ENCODE data around the gene MTA2. TPM values are rescaled to one million over a fixed set of nuclear protein-coding genes. Genes with fewer than 3 reads are reported as not detected.

MTA2 gene
- total and polyA plus RNA-seq, 10 of the 15 experiments (the other 5 are each of a cell fraction or from before 2014, with no cell fraction given) = 6.7 to 201 (median 113) TPM

GRCh38 chr11:62573592-62574362, 27.9 kb downstream of the MTA2 start, which contains the start of gene EEF1G (continued):
- TF ChIP-seq ZBTB4 (CRISPR knock-in tag; IDR thresholded peaks at IDR 0.05) (no peak), CEBPB (IDR thresholded peaks at IDR 0.05; ENCODE audit: borderline replicate concordance in 1 of 2, low read depth in 2 of 2, low read length in 2 of 2) (no peak), RAD21 (IDR thresholded peaks at IDR 0.05; ENCODE audit: insufficient read depth, low read depth, low read length) (no peak), E2F4 (IDR thresholded peaks at IDR 0.05; ENCODE audit: low read depth, low read length) (peak; percentile 73), NFIC (IDR thresholded peaks at IDR 0.05; ENCODE audit: low read depth, low read length) (no peak), NR2C1 (IDR thresholded peaks at IDR 0.05) (no peak), CBX5 (IDR thresholded peaks at IDR 0.05; ENCODE audit: low read depth) (no peak), POU2F2 (IDR thresholded peaks at IDR 0.05; ENCODE audit: borderline replicate concordance, low read depth, low read length) (peak; percentile 68; the same call in 2 of the 3 replicates), BMI1 (IDR thresholded peaks at IDR 0.05; ENCODE audit: borderline replicate concordance) (no peak), TARDBP (IDR thresholded peaks at IDR 0.05; ENCODE audit: borderline replicate concordance) (0 out of 2 replicates have a peak, but pooled peaks have one; percentile 59), BCLAF1 (IDR thresholded peaks at IDR 0.05) (no peak), BACH1 (IDR thresholded peaks at IDR 0.05; ENCODE audit: borderline replicate concordance) (no peak; the same call in 1 of the 2 replicates), HDAC6 (IDR thresholded peaks at IDR 0.05; ENCODE audit: unreplicated experiment) (no peak), NKRF (conservative IDR thresholded peaks at IDR 0.05) (peak; percentile 66), BRCA1 (IDR thresholded peaks at IDR 0.05; ENCODE audit: low read depth, low read length) (peak; percentile 49)

All from GM12878 (cell line).